ENCODE data around the gene TUBA1B. TPM values are rescaled to one million over a fixed set of nuclear protein-coding genes. Genes with fewer than 3 reads are reported as not detected.
"Not testable (repeated sequence)": the region's sequence is repeated elsewhere in the genome, so short reads cannot be mapped to it uniquely, and the experiment has no call there.

The TUBA1B gene
- 2,565 and 4,770 TPM in 2 replicates for total RNA-seq

DNA sequence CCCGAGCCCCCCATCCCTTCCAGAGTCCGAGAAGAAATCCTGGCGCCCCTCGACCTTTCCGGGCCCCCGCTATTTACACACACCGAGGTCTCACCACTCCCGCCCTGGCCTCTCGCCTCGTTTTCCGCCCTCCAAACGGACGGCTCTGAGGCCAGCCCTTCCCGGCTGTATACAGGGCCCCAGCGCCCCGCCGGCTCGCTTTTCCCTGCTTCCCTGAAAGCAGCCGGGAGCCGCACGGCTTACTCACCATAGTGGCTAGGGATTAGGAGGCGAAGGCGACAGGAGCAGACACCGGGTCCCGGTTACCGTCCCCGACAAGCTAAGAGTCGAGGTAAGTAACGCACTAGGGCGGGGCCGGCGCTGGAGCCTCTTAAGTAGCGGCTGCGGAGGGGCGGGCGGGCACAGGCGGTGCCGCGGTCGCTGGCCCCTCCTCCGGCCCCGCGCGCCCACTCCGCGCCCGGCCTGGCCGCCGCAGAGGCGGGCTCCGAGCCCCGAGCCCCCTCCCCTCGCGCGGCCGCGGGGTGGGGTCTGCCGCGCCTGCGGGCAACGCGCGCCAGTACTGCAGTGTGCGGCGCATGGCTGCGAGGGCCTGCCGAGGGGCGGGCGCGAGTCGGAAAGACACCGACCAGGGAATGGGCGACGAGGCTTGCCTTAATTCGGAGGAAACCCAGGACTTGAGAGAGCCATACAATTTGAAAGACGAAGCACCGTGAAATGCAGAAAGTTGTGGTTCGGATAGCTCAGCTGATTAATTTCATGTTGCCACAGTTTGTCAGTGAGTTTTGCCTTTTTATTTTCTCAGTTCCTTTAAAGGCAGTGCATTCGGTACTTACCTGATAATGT, at the start of gene TUBA1B:
TSS of gene TUBA1B (minus strand) at position 345 of the 843 bp plus-strand sequence. CDS start at position 250, 95 bp downstream.
- no peak for DNase-seq (ENCODE audit: low read depth)
- H3K4me3 ChIP-seq (ENCODE audit: low read depth, low read length): peak within 1 kb of the TSS; percentile 99
- TF ChIP-seq, protein P1, sequence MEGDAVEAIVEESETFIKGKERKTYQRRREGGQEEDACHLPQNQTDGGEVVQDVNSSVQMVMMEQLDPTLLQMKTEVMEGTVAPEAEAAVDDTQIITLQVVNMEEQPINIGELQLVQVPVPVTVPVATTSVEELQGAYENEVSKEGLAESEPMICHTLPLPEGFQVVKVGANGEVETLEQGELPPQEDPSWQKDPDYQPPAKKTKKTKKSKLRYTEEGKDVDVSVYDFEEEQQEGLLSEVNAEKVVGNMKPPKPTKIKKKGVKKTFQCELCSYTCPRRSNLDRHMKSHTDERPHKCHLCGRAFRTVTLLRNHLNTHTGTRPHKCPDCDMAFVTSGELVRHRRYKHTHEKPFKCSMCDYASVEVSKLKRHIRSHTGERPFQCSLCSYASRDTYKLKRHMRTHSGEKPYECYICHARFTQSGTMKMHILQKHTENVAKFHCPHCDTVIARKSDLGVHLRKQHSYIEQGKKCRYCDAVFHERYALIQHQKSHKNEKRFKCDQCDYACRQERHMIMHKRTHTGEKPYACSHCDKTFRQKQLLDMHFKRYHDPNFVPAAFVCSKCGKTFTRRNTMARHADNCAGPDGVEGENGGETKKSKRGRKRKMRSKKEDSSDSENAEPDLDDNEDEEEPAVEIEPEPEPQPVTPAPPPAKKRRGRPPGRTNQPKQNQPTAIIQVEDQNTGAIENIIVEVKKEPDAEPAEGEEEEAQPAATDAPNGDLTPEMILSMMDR (conservative IDR thresholded peaks at IDR 0.05; ENCODE audit: low read depth, low read length): no peak

DNA sequence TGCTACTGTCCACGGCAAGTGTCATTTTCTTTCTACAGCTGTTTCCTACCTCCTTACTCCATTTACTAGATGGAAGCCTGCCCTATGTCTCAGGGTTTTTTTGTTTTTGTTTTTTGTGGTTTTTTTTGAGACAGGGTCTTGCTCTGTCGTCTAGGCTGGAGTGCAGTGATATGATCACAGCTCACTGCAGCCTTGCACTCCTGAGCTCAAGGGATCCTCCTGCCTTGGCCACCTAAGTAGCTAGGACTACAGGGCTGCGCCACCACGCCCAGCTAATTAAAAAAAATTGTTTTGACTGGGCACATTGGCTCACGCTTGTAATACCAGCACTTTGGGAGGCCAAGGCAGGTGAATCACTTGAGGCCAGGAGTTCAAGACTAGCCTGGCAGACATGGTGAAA, 43.0 kb upstream of the TUBA1B start:
- no peak overlapping the region for H3K4me3 ChIP-seq (ENCODE audit: low read depth, low read length)
- DNase-seq (ENCODE audit: low read depth): no peak
- TF ChIP-seq, protein P1 (conservative IDR thresholded peaks at IDR 0.05; ENCODE audit: low read depth, low read length): no peak

DNA sequence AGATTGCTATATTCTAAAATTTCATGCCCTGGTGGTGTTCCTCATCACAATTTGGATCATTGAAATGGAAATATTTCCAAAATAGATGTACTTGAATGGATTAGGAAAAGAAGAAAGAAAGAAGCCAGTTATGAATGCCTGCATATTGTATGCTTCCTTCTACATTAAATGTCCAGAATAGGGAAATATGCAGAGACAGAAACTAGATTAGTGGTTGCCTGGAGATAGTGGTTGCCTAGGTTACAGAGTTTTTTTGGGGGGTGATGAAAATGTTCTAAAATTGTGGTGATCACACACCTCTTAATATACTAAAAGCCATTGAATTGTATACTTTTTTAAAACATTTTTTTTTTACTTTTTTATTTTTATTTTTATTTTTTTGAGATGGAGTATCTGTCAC, 39.7 kb upstream of the TUBA1B start:
- no peak overlapping the region for H3K4me3 ChIP-seq (ENCODE audit: low read depth, low read length)
- TF ChIP-seq, protein P1 (conservative IDR thresholded peaks at IDR 0.05; ENCODE audit: low read depth, low read length): no peak
- no peak for DNase-seq (ENCODE audit: low read depth)

DNA sequence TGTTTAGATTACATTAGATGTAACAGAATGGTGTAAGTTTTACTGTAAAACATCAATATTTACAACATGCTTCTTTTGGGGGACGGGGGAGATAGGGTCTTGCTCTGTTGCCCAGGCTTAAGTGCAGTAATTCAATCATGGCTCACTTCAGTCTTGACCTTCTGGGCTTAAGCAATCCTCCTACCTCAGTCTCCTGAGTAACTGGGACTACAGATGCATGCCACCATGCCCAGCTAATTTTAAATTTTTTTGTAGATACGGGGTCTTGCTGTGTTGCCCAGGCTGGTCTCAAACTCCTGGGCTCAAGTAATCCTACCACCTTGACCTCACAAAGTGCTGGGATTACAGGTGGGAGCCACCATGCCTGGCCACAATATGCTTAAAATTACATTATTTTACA, 33.9 kb upstream of the TUBA1B start:
- H3K4me3 ChIP-seq (ENCODE audit: low read depth, low read length): no peak overlapping the region
- no peak for DNase-seq (ENCODE audit: low read depth)
- TF ChIP-seq, protein P1 (conservative IDR thresholded peaks at IDR 0.05; ENCODE audit: low read depth, low read length): no peak

DNA sequence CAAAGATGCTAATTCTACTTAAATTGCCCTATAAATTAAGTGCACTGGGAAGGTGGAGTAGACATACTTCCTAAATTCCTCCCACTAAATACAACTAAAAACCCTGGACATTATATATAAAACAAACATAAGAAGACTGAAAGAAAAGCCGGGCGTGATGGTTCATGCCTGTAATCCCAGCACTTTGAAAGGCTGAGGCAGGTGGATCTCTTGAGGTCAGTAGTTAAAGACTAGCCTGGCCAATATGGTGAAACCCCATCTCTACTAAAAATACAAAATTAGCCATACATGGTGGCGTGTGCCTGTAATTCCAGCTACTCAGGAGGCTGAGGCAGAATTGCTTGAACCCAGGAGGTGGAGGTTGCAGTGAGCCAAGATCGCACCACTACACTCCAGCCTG, 30.7 kb upstream of the TUBA1B start:
- not testable (repeated sequence) for DNase-seq (ENCODE audit: low read depth); H3K4me3 ChIP-seq (ENCODE audit: low read depth, low read length)

DNA sequence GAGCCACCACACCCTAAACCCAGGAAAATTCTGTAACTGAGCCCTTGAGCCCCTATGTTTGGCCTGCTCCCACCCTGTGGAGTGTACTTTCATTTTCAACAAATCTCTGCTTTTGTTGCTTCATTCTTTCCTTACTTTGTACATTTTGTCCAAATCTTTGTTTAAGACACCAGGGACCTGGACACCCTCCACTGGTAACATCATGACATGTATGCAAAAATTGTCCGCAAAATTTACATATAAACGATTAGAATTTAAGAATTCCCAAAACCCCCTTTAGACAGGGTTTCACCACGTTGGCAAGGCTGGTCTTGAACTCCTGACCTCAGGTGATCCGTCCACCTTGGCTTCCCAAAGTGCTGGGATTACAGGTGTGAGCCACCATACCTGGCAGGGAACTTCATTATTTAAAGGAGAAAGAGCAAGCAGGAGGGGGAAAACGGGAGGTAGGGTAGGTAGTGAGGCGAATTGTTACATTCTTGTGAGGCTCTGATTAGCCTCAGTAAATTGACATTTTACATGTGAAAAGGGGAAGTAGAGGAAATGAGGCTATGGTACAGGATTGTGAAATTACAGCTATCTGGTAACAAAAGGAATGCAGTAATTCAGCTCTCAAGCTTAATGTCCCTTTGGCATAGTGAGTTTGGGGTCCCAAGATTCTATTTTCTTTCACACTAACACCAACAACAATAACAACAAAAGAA, 30.0 kb upstream of the TUBA1B start:
- TF ChIP-seq, protein P1 (conservative IDR thresholded peaks at IDR 0.05; ENCODE audit: low read depth, low read length): no peak
- H3K4me3 ChIP-seq (ENCODE audit: low read depth, low read length): no peak overlapping the region
- DNase-seq (ENCODE audit: low read depth): no peak

DNA sequence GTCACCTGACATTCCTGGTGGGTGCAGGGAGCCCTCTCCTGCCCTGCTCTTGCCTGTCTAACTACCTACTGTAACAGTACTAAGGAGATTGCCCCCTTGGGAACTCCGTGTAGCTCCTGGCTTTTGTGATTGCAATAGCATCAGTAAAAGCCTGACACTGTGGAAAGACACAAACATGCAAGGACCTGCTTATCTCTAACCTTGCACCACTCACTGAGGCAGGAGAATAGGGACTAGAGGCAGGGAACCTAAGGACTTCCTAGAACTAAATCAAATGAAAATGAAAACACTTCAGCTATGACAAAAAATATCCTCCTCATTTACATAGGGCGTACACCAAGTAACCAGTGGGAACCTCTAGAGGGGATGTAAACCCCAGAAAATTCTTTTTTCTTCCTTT, 29.2 kb upstream of the TUBA1B start:
- TF ChIP-seq, protein P1 (conservative IDR thresholded peaks at IDR 0.05; ENCODE audit: low read depth, low read length): no peak
- H3K4me3 ChIP-seq (ENCODE audit: low read depth, low read length): no peak overlapping the region
- DNase-seq (ENCODE audit: low read depth): no peak
